Muscle of leg (tissue), 11 donors: ENCODE measurements around the gene HES4. TPM values are rescaled to one million over a fixed set of nuclear protein-coding genes. Genes with fewer than 3 reads are reported as not detected.

ENCODE experiments used
- DNase-seq: peaks from one replicate; pipeline ENCODE4 v3.0.0; 2013
- H3K27ac ChIP-seq: one replicate; pipeline ENCODE4 v1.5.1; 2013; ENCODE audit warnings: mild to moderate bottlenecking, low read length, control low read depth
- H3K27me3 ChIP-seq: one replicate; pipeline ENCODE4 v1.6.1; 2013; ENCODE audit warnings: low read length; ENCODE audit not compliant: control insufficient read depth, insufficient read depth
- H3K36me3 ChIP-seq: one replicate; pipeline ENCODE4 v1.6.1; 2013; ENCODE audit warnings: low read length; ENCODE audit not compliant: control insufficient read depth, insufficient read depth
- H3K4me1 ChIP-seq: one replicate; pipeline ENCODE4 v1.6.1; 2013; ENCODE audit warnings: low read length; ENCODE audit not compliant: control insufficient read depth, insufficient read depth
- H3K4me3 ChIP-seq: one replicate; pipeline ENCODE4 v1.5.1; 2013; ENCODE audit warnings: low read length, control low read depth
- H3K9me3 ChIP-seq: replicated peaks from 2 replicates; pipeline ENCODE4 v1.6.1; 2013; ENCODE audit warnings: low read depth, low read length; ENCODE audit not compliant: control insufficient read depth
- WGBS: methylation state at CpG from one replicate; pipeline ENCODE4 v1.1.5; 2013; ENCODE audit warnings: missing lambda C conversion rate; ENCODE audit not compliant: insufficient coverage; 5-methylcytosine and 5-hydroxymethylcytosine counted together
- polyA plus RNA-seq, 8 donors: library from polyadenylated mRNA; unstranded; fragments of 120-200 nt; gene quantifications; one replicate each; pipeline versions ENCODE4 v1.2.1 to v1.2.3, GENCODE V29; 2013; ENCODE audit warnings: inconsistent platforms in 1 of 8, low replicate concordance in 1 of 8; ENCODE audit not compliant: insufficient read length in 8 of 8, insufficient read depth in 1 of 8
- total RNA-seq: library from RNA; stranded (reverse); fragments of 120-200 nt; gene quantifications from one replicate; pipeline ENCODE4 v1.2.4, GENCODE V29; 2013

Gene HES4
- total and polyA plus RNA-seq, 9 donors = 14.4 to 39.4 (median 19.5) TPM

DNA sequence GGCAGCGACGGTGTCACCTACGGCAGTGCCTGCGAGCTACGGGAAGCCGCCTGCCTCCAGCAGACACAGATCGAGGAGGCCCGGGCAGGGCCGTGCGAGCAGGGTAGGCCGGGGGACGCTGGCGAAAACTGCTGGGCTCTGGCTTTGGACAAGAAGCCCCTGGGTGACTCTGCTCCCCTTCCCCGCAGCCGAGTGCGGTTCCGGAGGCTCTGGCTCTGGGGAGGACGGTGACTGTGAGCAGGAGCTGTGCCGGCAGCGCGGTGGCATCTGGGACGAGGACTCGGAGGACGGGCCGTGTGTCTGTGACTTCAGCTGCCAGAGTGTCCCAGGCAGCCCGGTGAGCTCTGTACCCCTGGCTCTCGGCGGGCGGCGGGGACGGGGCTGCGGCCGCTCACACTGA lies 44.0 kb upstream of the HES4 start:
- H3K4me1 ChIP-seq = peaks cover 15% of the 10 kb centered on the region
- DNase-seq = no peak
- H3K4me3 ChIP-seq = no peak overlapping the region
- H3K27me3 ChIP-seq = peaks cover 17% of the 10 kb centered on the region
- no peaks in the 10 kb centered on the region for H3K9me3 ChIP-seq
- 87% methylated on average over 33 of the region's 33 CpGs for WGBS
- H3K36me3 ChIP-seq = peaks cover 45% of the 10 kb centered on the region
- no peak overlapping the region for H3K27ac ChIP-seq

DNA sequence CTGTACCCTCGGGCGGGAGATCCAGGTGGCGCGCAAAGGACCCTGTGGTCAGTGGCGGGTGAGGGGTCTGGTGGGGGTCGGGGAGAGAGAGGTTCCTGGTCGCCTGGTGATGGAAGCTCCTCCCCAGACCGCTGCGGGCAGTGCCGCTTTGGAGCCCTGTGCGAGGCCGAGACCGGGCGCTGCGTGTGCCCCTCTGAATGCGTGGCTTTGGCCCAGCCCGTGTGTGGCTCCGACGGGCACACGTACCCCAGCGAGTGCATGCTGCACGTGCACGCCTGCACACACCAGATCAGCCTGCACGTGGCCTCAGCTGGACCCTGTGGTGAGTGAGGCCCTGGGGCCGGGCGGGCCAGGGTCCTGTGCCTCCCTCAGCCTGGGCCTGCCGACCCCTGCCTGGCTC lies 43.5 kb upstream of the HES4 start:
- Histone ChIP-seq H3K27me3 (peaks cover 22% of the 10 kb centered on the region), H3K27ac (no peak overlapping the region), H3K9me3 (no peaks in the 10 kb centered on the region), H3K4me1 (peaks cover 15% of the 10 kb centered on the region), H3K36me3 (peaks cover 45% of the 10 kb centered on the region), H3K4me3 (no peak overlapping the region)
- WGBS = 95% methylated on average over 25 of the region's 27 CpGs
- no peak for DNase-seq

DNA sequence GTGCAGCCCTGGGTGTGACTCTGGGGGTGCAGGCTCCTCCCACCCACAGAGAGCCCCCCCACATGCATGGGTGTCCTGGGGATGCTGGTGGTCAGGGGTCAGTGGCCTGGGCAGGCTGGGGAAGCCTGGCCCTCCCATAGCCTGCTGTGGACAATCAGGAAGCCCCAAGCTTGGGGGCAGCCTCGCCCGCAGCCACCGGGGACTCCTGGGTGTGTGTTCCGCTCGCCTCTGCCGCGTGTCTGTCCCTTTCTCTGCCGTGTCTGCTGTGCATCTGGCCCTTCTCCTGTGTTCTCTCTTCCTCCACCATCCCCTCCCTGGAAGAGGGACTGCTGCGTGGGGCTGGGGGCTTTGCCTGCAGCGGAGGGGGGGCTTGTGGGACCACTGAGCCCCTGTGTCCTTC lies 42.9 kb upstream of the HES4 start:
- H3K27ac ChIP-seq = no peak overlapping the region
- peaks cover 15% of the 10 kb centered on the region for H3K4me1 ChIP-seq
- no peak overlapping the region for H3K4me3 ChIP-seq
- WGBS = 70% methylated on average over 10 of the region's 10 CpGs
- peaks cover 45% of the 10 kb centered on the region for H3K36me3 ChIP-seq
- H3K27me3 ChIP-seq = peaks cover 28% of the 10 kb centered on the region
- DNase-seq = no peak
- H3K9me3 ChIP-seq = no peaks in the 10 kb centered on the region

DNA sequence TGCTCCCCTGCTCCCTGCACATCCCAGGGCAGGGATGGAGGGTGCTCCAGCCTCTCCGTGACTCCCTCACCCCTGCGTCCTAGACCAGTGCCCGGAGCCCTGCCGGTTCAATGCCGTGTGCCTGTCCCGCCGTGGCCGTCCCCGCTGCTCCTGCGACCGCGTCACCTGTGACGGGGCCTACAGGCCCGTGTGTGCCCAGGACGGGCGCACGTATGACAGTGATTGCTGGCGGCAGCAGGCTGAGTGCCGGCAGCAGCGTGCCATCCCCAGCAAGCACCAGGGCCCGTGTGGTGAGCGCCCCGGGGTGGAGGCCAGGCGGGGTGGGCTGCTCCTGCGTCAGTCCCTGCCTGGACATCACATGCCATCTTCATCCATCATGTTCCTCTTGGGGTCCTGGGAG lies 42.0 kb upstream of the HES4 start:
- Histone ChIP-seq H3K9me3 (no peaks in the 10 kb centered on the region), H3K36me3 (peaks cover 41% of the 10 kb centered on the region), H3K4me1 (peaks cover 15% of the 10 kb centered on the region), H3K27me3 (peaks cover 29% of the 10 kb centered on the region), H3K27ac (no peak overlapping the region), H3K4me3 (no peak overlapping the region)
- DNase-seq = no peak
- WGBS = 90% methylated on average over 24 of the region's 25 CpGs

DNA sequence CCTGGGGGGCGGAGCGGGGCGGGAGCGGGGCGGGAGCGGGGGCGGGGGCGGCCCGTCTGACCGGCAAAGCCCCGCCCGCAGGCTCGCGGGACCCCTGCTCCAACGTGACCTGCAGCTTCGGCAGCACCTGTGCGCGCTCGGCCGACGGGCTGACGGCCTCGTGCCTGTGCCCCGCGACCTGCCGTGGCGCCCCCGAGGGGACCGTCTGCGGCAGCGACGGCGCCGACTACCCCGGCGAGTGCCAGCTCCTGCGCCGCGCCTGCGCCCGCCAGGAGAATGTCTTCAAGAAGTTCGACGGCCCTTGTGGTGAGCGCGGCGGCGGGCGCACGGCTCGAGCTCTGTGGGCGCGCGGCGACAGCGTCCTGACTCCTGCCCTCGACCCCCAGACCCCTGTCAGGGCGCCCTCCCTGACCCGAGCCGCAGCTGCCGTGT lies 41.2 kb upstream of the HES4 start:
- Histone ChIP-seq H3K9me3 (no peaks in the 10 kb centered on the region), H3K27me3 (peaks cover 29% of the 10 kb centered on the region), H3K4me3 (no peak overlapping the region), H3K27ac (no peak overlapping the region), H3K36me3 (peaks cover 40% of the 10 kb centered on the region), H3K4me1 (peaks cover 15% of the 10 kb centered on the region)
- DNase-seq = no peak
- 26% methylated on average over 44 of the region's 60 CpGs for WGBS

DNA sequence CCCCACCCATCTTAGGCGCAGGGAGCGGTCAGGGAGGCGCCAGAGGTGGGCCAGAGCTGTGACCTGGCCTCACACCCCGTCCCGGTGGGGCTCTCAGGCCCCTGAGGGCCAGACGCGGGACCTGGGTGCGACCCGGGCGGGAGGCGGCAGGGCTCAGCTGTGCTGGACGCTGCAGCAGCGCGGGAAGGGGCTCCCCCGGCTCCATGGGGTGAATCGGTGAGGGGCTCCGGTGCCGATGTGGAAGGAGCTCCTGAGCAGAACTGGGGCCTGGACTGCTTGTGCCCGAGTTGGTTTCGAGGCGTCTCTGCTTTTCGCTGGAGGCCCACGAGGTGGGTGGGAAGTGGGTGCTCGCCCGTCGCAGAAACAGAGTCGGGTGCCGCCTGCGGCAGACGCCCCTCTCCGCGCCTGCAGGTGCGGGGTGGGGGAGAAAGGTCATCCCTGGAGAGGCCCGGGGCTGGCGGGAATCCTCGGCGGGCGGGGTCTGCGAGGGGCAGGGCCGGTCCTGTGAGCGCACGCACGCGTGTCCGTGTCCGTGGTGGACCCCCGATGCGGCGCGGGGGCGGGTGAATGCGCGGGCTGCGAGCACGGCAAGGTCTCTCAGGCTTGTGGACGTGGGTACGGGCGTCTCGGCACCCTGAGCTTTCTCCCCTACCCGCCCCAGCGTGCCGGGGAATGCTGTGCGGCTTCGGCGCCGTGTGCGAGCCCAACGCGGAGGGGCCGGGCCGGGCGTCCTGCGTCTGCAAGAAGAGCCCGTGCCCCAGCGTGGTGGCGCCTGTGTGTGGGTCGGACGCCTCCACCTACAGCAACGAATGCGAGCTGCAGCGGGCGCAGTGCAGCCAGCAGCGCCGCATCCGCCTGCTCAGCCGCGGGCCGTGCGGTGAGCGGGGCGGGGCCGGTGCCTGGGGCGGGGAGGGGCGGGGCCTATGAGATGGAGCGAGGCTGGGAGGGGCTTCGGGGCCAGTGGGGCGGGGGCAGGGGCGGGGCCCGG lies 40.4 kb upstream of the HES4 start:
- Histone ChIP-seq H3K36me3 (peaks cover 32% of the 10 kb centered on the region), H3K27me3 (peaks cover 33% of the 10 kb centered on the region)

DNA sequence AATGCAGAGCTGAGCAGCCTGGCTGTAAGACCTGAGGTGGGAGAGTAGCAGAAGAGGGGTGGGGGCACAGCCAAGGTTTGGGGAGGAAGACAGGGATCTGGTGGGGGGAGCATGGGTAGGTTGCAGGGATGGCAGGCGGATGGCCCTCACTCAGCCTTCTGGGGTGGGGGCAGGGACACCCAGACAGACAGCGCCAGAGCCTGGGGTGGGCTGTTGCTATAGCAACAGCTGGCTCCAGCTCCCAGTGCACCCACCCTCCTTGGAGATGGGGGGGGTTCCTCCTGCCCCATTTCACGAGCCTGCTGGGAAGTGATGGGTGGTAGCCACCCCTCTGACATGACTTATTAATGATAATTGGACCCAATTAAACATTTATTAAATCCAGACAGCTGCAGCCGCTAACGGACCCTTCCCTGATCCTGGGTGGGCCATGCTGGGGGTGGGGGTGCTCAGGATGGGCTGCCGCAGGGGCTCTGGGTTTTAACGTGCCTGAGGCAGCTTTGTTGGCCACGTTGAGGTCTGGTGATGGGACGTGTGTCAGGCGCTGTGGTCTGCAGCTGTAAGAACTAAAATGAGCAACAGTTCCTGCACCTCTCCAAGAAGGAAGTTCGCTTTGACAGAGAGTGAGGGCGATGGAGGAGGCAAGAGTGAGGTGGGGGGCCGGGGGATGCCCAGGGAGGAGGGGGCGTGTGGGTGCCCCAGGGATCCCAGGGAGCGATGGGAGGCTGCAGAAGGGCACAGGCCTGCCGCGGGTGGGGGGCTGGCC lies 39.4 kb upstream of the HES4 start:
- 14% methylated on average over 9 of the region's 17 CpGs for WGBS
- Histone ChIP-seq H3K27me3 (peaks cover 41% of the 10 kb centered on the region), H3K36me3 (peaks cover 23% of the 10 kb centered on the region), H3K4me3 (no peak overlapping the region), H3K27ac (no peak overlapping the region), H3K9me3 (no peaks in the 10 kb centered on the region), H3K4me1 (peaks cover 19% of the 10 kb centered on the region)
- DNase-seq = no peak

More for the DNA sequence above, 40.4 kb upstream of the HES4 start:
- WGBS = under 1% methylated on average over 74 of the region's 99 CpGs
- Histone ChIP-seq H3K9me3 (no peaks in the 10 kb centered on the region), H3K27ac (no peak overlapping the region), H3K4me1 (peaks cover 15% of the 10 kb centered on the region), H3K4me3 (peak overlapping the region; percentile 41)
- peak; percentile 78 for DNase-seq

DNA sequence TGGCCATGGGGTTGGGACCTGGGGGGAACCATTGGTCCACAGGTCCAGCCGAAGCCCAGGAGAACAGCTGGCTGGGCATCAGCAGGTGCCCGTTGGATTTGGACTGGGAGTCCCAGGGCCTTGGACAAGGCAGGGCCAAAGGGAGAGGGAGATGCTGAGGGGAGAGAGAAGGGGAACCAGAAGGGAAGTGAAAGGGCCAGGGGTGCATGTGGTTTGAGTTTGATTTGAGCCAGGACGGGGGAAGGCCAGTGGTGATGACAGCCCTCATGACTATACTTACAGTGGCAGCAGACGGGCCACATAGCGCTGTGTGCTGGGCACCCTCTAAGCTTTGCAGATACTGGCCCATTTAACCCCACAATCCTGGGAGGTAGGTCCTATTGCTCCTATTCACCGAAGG lies 38.8 kb upstream of the HES4 start:
- DNase-seq = no peak
- Histone ChIP-seq H3K27ac (no peak overlapping the region), H3K27me3 (peaks cover 46% of the 10 kb centered on the region), H3K4me1 (peaks cover 24% of the 10 kb centered on the region), H3K9me3 (no peaks in the 10 kb centered on the region), H3K4me3 (no peak overlapping the region), H3K36me3 (peaks cover 16% of the 10 kb centered on the region)
- 62% methylated on average over 2 of the region's 6 CpGs for WGBS

DNA sequence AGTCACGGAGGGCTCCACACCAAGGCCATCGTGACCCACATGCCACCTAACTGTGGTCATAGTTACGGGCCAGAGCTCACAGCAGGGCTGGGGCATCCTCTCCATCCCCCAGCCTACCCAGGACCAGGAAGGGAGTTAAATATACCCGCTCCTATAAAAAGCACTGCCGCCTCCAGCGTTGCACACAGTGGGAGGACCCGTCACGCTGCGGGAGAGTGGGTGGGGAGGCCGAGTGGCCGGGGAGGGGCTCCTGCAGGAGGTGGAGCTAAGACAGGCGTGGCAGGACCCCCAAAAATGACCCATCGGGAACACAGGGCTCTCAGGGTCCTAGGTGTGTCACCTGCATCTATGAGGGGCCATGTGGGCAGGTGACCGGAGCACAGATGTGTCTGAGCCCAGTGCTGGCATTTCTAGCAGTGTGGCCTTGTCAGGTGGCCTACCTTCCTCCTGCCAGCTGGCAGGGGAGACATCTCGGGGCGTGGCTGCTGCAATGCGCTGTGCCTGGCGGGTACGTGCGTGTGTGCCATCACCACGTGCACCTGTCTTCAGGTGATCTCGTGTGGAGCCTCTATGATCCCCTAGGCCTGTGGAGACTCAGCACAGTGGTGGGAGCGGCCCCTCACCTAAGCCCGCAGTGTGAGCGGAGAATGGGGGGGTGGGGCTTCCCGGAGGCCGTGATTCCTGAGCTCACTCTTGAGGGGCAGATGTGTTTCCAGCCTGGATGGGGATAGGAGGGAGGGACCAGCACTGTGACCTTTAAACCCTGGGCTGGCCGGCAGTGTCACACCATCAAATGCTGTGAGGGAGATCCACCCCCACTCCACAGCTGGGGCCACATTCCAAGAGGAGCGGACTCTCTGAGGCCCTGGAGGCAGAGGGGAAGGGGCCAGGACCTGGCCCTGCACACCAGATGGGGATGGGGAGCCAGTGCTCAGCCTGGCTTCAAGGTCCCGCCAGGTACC lies 37.8 kb upstream of the HES4 start:
- Histone ChIP-seq H3K4me1 (peaks cover 29% of the 10 kb centered on the region), H3K27ac (no peak overlapping the region), H3K4me3 (no peak overlapping the region), H3K36me3 (peaks cover 6% of the 10 kb centered on the region), H3K9me3 (no peaks in the 10 kb centered on the region), H3K27me3 (peaks cover 52% of the 10 kb centered on the region)
- WGBS = 85% methylated on average over 22 of the region's 30 CpGs
- no peak for DNase-seq
